OCI-LY7 (cell line): ENCODE measurements around the gene BANF2.

Experiments
- CTCF ChIP-seq: fragments of 200-600 bp; sonication (generic); conservative IDR thresholded peaks from 2 replicates; pipeline ENCODE4 v1.5.1; 2014; ENCODE audit warnings: mild to moderate bottlenecking, antibody characterized with exemption, low read length, moderate library complexity, mixed read lengths
- EZH2phosphoT487 ChIP-seq: fragments of 200-600 bp; sonication (generic); IDR thresholded peaks from 2 replicates; pipeline ENCODE4 v1.6.1; 2018; ENCODE audit warnings: low read depth, borderline replicate concordance, mild to moderate bottlenecking, mixed run types, antibody characterized with exemption, low read length, moderate library complexity, mixed read lengths

GRCh38 chr20:17709361-17710293 is 9.9 kb downstream of the BANF2 start:
- TF ChIP-seq CTCF: no peak
- TF ChIP-seq EZH2phosphoT487: no peak
